NCI-H460 (cell line): ENCODE data around the gene TPSB2. TPM values are rescaled to one million over a fixed set of nuclear protein-coding genes. Genes with fewer than 3 reads are reported as not detected.
"Not testable (repeated sequence)": the region's sequence is repeated elsewhere in the genome, so short reads cannot be mapped to it uniquely, and the experiment has no call there.

Experiments
- DNase-seq: peaks from one replicate; pipeline ENCODE4 v3.0.0-alpha.2; 2016; ENCODE audit warnings: low read depth; ENCODE audit errors: extremely low read depth
- polyA plus RNA-seq: library from polyadenylated mRNA; depleted of rRNA; stranded (reverse); fragments of >200 nt; gene quantifications from 2 replicates; pipeline ENCODE4 v1.2.3, GENCODE V29; 2014; cell fraction: nucleus; rRNA removed
- total RNA-seq: library from RNA; depleted of rRNA; stranded (reverse); fragments of >200 nt; shearing (Covaris generic); gene quantifications from 2 replicates; pipeline ENCODE4 v1.2.3, GENCODE V29; 2014; rRNA removed

Gene TPSB2
- not detected in 2 replicates for total RNA-seq
- not detected in 2 replicates for polyA plus RNA-seq

- not testable (repeated sequence) for DNase-seq
Observed at GRCh38 chr16:1230084-1230470, at the start of gene TPSB2. Gene TPSB2, minus strand, starts transcription at chr16:1230184. Its CDS starts 233 bp downstream, at chr16:1229951.

- no peak for DNase-seq
Observed at GRCh38 chr16:1279081-1279944, 49.3 kb upstream of the TPSB2 start.

DNA sequence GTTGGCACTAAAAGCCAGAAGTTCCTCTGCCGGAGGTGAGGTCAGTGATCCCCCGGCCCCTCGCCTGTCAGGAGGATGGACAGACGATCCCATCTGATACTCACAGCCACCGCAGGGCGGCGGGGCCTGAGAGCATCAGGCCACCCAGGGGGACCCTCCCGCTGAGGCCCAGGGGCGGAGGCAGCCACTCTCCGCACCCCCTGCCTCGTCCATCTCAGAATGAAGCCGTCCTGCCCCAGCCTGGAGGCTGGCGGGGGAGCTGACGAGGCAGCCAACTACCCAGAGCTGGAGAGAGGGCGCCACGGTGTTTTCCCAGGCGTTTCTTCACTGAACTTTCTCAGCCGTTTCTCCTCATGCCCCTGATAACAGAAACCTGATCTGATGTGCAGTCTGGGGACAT lies 48.5 kb upstream of the TPSB2 start:
- DNase-seq: no peak

GRCh38 chr16:1277617-1278282 lies 47.8 kb upstream of the TPSB2 start:
- no peak for DNase-seq

- DNase-seq: no peak
Observed at GRCh38 chr16:1277151-1277598, 47.2 kb upstream of the TPSB2 start.

- DNase-seq: no peak
Observed at GRCh38 chr16:1276580-1276878, 46.5 kb upstream of the TPSB2 start.

GRCh38 chr16:1275791-1276579 lies 46.0 kb upstream of the TPSB2 start:
- DNase-seq: no peak

GRCh38 chr16:1274767-1275166 lies 44.8 kb upstream of the TPSB2 start:
- DNase-seq: no peak

DNA sequence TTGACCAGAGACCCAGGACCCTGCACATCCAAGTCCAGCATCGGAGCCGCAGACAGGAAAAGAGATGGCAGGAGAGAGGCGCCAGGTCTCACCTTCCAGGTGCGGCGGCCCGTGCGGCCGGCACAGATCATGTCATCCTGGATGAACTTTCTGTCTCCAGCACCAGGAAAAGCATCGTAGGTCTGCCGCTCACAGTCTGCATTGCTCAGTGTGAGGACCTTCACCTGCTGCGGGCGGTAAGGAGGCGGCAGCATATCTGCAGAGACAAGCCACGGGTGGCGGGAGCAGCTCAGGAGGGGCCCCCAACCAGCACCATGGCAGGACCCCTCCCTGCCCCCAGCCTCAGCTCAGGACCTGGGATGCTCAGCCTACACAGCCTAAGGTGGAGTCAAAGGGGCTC lies 43.8 kb upstream of the TPSB2 start:
- no peak for DNase-seq

DNA sequence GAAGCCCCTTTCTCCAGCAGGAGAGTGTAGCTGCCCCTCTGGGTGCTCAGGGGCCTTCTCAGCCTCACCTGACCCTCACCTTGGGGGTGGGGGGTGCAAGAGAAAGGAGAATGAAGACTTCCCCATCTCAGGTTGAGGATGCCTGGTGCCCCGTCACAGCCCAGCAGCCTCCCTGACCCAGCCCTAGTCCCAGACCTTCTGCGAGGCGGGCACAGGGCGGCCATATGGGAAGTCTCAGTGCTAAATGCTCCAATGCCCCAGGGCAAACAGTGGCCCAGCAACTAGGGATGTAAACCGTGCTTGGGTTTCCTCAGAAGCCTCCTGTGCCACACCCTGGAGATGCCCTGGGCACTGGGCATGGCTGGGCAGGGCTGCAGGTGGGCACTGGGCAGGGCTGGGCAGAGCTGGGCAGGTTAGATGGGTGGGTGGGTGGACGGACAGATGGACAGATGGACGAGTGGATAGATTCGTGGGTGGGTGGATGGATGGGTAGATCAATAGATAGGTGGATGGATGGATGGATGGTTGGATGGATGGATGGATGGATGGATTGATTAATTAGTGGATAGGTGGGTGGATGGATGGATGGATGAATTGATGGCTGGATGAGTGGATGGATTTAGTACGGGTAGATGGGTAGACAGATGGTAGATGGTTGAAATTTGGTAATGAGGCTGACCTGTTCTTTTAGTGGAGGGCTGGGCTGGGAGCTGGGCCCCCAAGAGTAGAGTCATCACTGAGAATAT lies 42.6 kb upstream of the TPSB2 start:
- no peak for DNase-seq

- DNase-seq: not testable (repeated sequence)
Observed at GRCh38 chr16:1271724-1272413, 41.9 kb upstream of the TPSB2 start.

- DNase-seq: no peak
Observed at GRCh38 chr16:1271380-1271723, 41.4 kb upstream of the TPSB2 start.

- DNase-seq: not testable (repeated sequence)
Observed at GRCh38 chr16:1269418-1269817, 39.4 kb upstream of the TPSB2 start.

GRCh38 chr16:1265826-1266225 lies 35.8 kb upstream of the TPSB2 start:
- no peak for DNase-seq

DNA sequence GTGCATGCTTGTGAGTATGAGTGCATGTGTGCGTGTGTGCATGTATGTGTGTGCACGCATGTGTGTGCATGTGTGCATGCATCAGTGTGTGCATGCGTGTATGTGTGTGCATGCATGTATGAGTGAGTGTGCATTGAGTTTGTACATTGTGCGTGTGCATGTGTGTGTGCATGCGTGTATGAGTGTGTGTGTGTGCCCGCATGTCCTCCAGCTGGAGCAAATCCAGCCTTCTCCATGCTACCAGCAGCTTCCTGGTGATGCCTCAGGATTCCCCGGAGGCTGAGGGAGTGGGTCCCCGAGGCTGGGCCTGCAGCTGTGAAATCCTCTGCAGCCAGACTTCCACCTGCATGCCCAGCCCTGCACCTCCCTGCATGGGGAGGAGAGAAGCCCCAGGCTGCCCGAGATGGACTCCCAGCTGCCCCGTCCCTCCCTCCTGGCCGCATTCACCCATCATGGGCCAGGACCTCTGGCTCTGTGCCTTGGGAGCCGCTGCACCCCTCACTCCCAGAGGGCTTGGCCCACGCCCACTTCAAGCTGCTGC lies 35.2 kb upstream of the TPSB2 start:
- no peak for DNase-seq

DNA sequence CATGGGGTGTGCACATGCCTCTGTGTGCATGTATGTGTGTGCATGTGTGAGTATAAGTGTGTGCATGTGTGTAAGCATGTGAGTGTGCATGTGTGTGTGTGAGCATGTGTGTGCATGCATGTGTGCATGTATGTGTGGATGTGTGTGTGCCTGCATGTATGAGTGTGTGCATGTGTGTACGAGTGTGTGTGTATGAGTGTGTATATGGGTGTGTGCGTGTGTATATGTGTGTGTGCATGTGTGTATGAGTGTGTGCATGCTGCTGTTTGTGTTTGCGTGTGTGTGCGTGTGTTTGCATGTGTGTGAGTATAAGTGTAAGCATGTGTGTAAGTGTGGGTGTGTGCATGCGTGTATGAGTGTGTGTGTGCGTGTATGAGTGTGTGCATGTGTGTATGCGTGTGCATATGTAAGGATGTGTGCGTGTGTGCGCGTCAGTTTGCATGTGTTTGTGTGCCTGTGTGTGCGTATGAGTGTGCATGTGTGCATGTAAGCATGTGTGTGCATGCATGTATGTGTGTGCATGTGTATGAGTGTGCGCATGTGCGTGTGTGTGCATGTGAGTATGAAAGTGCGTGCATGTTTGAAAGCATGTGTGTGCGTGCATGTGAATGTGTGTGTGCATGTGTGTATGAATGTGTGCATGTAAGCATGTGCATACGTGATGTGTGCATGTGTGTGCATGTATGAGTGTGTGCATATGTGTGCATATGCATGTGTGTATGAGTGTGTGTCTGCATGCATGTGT lies 34.5 kb upstream of the TPSB2 start:
- DNase-seq: no peak

DNA sequence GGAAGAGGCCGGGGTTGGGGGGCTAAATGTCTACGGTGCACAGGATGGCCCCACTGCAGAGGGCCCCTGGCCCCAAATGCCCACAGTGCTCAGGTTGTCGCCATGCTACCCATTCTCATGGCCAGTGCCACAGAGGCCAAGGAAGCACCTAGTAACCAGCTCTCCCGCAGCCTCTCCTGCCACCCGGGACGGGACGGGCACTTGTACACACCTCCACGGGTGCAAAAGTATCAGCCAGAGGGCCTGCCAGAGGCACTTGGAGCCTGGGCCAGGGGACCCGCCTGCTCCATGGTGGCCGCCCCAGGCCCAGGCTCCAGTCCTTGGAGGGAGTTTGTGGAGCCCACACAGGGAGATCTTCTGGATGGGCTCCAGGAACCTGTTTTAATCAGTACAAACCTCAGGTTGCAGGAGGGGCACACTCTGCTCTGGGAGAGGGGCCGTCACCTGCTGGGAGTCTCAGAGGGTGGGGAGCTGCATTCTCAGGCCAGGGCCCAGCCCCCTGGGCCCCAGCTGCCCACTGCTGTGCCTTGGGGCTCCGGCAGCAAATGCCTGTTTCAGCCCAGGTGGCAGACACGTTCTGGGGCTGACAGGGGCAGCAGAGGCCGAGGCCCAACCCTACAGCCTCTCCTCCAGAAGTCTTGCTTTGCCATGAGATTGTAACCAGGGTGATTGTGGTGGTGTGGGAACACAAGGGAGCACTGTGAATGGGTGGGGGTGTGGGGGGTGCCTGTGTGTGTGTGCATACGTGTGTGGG lies 33.8 kb upstream of the TPSB2 start:
- no peak for DNase-seq

- no peak for DNase-seq
Observed at GRCh38 chr16:1262846-1263221, 32.9 kb upstream of the TPSB2 start.
